ENCODE results near the gene CIAO2B.

GRCh38 chr16:66891797-66892196, 42.4 kb downstream of the CIAO2B start:
- no peak for TF ChIP-seq CTCF (IDR thresholded peaks at IDR 0.05)
- TF ChIP-seq EP300 (IDR thresholded peaks at IDR 0.05): no peak

Data from sigmoid colon (tissue), 4 donors.